Esophagus squamous epithelium (tissue), 4 donors: ENCODE results near the gene CCT7.

ENCODE experiments used
- CTCF ChIP-seq, 6 experiments: fragments of 450-650 bp in 4 of 6; fragments of 200-600 bp in 2 of 6; sonication (generic) in 2 of 6; IDR thresholded peaks; one replicate each; pipeline ENCODE4 v1.5.1; 2016 to 2019; ENCODE audit warnings: antibody characterized with exemption in 6 of 6, mild to moderate bottlenecking in 4 of 6, moderate library complexity in 4 of 6
- POLR2A ChIP-seq, 4 donors: fragments of 450-650 bp; IDR thresholded peaks; one replicate each; pipeline ENCODE4 v1.6.1; 2017; ENCODE audit warnings: antibody characterized with exemption in 4 of 4, mild to moderate bottlenecking in 4 of 4, moderate library complexity in 3 of 4

- TF ChIP-seq CTCF (IDR thresholded peaks at IDR 0.05) (no peak), POLR2A (IDR thresholded peaks at IDR 0.05) (no peak)
These were observed 57.0 kb downstream of the CCT7 start for GRCh38 chr2:73291093-73291460.
